HEK293T (cell line): ENCODE measurements around the gene BCL11A.

ENCODE experiments used
- FOXA1 ChIP-seq: fragments of 450-650 bp; IDR thresholded peaks from 2 replicates; pipeline ENCODE4 v1.6.1; 2016; ENCODE audit warnings: mild to moderate bottlenecking
- FOXK2 ChIP-seq: fragments of 450-650 bp; IDR thresholded peaks from 2 replicates; pipeline ENCODE4 v1.6.1; 2016; ENCODE audit warnings: mild to moderate bottlenecking
- NFRKB ChIP-seq: fragments of 450-650 bp; IDR thresholded peaks from 2 replicates; pipeline ENCODE4 v1.6.1; 2016; ENCODE audit warnings: mild to moderate bottlenecking, moderate library complexity
- SUZ12 ChIP-seq: fragments of 450-650 bp; IDR thresholded peaks from 2 replicates; pipeline ENCODE4 v1.6.1; 2016; ENCODE audit warnings: mild to moderate bottlenecking

DNA sequence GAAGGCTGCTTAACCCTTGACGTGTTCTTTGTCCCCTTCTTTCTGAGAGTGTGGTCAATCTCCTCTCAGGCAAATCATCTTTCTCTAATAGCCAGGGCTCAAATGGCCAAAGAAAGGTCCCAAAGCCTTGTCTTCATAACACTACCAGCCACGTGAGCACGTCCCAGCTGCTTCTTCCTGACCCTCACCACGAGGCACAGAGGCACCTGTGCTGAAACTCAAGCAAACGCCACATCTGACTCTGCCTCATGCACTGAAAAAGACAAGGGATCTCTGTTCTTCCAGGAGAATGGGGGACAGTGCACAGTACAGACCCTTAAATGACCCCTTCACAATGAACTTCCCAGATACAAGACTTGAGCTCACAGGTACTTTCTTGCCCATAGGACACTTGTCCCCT is 31.8 kb downstream of the BCL11A start:
- TF ChIP-seq FOXK2 (no peak), FOXA1 (no peak), NFRKB (no peak), SUZ12 (no peak)
